GM19351 (cell line): ENCODE data around the gene CNGA2.

ENCODE experiments used
- ATAC-seq: cut with Tn5 transposase; IDR thresholded peaks from one replicate; pipeline ENCODE4 v1.9.1; 2021; ENCODE audit warnings: mild to moderate bottlenecking, moderate library complexity; ENCODE audit not compliant: unreplicated experiment

The CNGA2 gene

DNA sequence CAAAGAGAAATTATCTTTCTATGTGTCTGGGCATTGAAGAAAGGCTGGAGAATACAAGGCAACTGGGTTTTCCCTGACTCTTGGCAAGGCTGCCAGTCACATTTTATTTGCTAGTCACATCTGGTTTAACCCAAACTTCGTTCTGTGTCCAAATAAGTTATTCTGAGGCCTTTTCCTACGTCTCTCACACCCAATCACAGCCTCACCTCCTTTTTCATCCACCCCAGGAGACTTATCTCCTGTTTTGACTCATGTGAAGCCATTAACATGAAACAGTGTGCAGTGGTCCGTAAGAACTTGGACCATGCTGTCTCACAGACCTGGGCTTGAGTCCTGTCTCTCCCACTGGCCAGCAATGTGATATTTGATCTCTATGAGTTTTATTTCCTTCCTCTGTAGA lies 59.3 kb downstream of the CNGA2 start:
- ATAC-seq: no peak
